ENCODE results near the gene BBS1.

The BBS1 gene

GRCh38 chr11:66570850-66571180, 60.4 kb downstream of the BBS1 start:
- H3K4me2 ChIP-seq (ENCODE audit: low read length, poor library complexity, severe bottlenecking): no peak overlapping the region
- H3K9ac ChIP-seq (ENCODE audit: low read length): no peak overlapping the region
- no peak overlapping the region for H2AFZ ChIP-seq (ENCODE audit: low read depth, low read length)
- H3K4ac ChIP-seq (ENCODE audit: low read depth in 1 of 2, low read length in 2 of 2): no peak overlapping the region
- no peak overlapping the region for H3K23ac ChIP-seq (ENCODE audit: low read length in 2 of 2)
- H3K27ac ChIP-seq (ENCODE audit: low read length, poor library complexity, severe bottlenecking): no peak overlapping the region
- H3K9me3 ChIP-seq (ENCODE audit: control insufficient read depth, low read length): no peaks in the 10 kb centered on the region
- peaks cover 0 to 5% of the 10 kb centered on the region in 2 experiments for H3K27me3 ChIP-seq (ENCODE audit: control insufficient read depth in 1 of 2, insufficient read depth in 1 of 2, low read length in 2 of 2)
- no peaks in the 10 kb centered on the region for H3K4me1 ChIP-seq (ENCODE audit: control insufficient read depth, insufficient read depth, low read depth, low read length)
- H2BK15ac ChIP-seq (ENCODE audit: low read depth, poor library complexity, severe bottlenecking): no peak overlapping the region
- 68% methylated on average over 2 of the region's 2 CpGs for WGBS
- no peak overlapping the region for H2BK120ac ChIP-seq (ENCODE audit: low read depth, low read length)
- H3K14ac ChIP-seq (ENCODE audit: low read length in 2 of 2): no peak overlapping the region
- H2AK5ac ChIP-seq (ENCODE audit: low read length, severe bottlenecking): no peak overlapping the region
- no peaks in the 10 kb centered on the region for H3K79me1 ChIP-seq (replicated peaks; ENCODE audit: low read length, poor library complexity, severe bottlenecking)
- no peak overlapping the region for H3K18ac ChIP-seq (ENCODE audit: low read depth in 1 of 2, low read length in 2 of 2)
- H3K36me3 ChIP-seq (ENCODE audit: control insufficient read depth in 1 of 2, insufficient read depth in 2 of 2, low read depth in 1 of 2, low read length in 2 of 2): peaks cover 0 to 7% of the 10 kb centered on the region in 2 experiments
- no peak overlapping the region for H4K91ac ChIP-seq (ENCODE audit: low read length)
- no peak for DNase-seq
- H2BK12ac ChIP-seq (ENCODE audit: low read length in 2 of 2): no peak overlapping the region
- H2BK5ac ChIP-seq (ENCODE audit: low read depth, low read length, poor library complexity, severe bottlenecking): no peak overlapping the region
- H4K8ac ChIP-seq (ENCODE audit: low read length): no peak overlapping the region
- no peak overlapping the region for H3K4me3 ChIP-seq (ENCODE audit: insufficient read depth in 1 of 2, low read depth in 1 of 2, low read length in 2 of 2)

GRCh38 chr11:66579017-66579606, 68.7 kb downstream of the BBS1 start:
- Histone ChIP-seq H3K36me3 (ENCODE audit: control insufficient read depth in 1 of 2, insufficient read depth in 2 of 2, low read depth in 1 of 2, low read length in 2 of 2) (no peaks in the 10 kb centered on the region), H3K14ac (ENCODE audit: low read length in 2 of 2) (no peak overlapping the region), H2BK12ac (ENCODE audit: low read length in 2 of 2) (no peak overlapping the region), H2BK5ac (ENCODE audit: low read depth, low read length, poor library complexity, severe bottlenecking) (no peak overlapping the region), H3K27me3 (ENCODE audit: control insufficient read depth in 1 of 2, insufficient read depth in 1 of 2, low read length in 2 of 2) (peaks cover 0 to 3% of the 10 kb centered on the region in 2 experiments), H2AFZ (ENCODE audit: low read depth, low read length) (no peak overlapping the region), H3K4me1 (ENCODE audit: control insufficient read depth, insufficient read depth, low read depth, low read length) (peaks cover 2% of the 10 kb centered on the region), H3K4me2 (ENCODE audit: low read length, poor library complexity, severe bottlenecking) (no peak overlapping the region), H3K9ac (ENCODE audit: low read length) (peak overlapping the region; percentile 36), H2AK5ac (ENCODE audit: low read length, severe bottlenecking) (no peak overlapping the region), H4K91ac (ENCODE audit: low read length) (no peak overlapping the region), H3K79me1 (replicated peaks; ENCODE audit: low read length, poor library complexity, severe bottlenecking) (no peaks in the 10 kb centered on the region), H2BK15ac (ENCODE audit: low read depth, poor library complexity, severe bottlenecking) (no peak overlapping the region), H3K27ac (ENCODE audit: low read length, poor library complexity, severe bottlenecking) (no peak overlapping the region), H3K4me3 (ENCODE audit: insufficient read depth in 1 of 2, low read depth in 1 of 2, low read length in 2 of 2) (no peak overlapping the region), H3K9me3 (ENCODE audit: control insufficient read depth, low read length) (peaks cover 5% of the 10 kb centered on the region), H3K4ac (ENCODE audit: low read depth in 1 of 2, low read length in 2 of 2) (no peak overlapping the region), H4K8ac (ENCODE audit: low read length) (no peak overlapping the region), H3K18ac (ENCODE audit: low read depth in 1 of 2, low read length in 2 of 2) (no peak overlapping the region), H2BK120ac (ENCODE audit: low read depth, low read length) (no peak overlapping the region), H3K23ac (ENCODE audit: low read length in 2 of 2) (no peak overlapping the region)
- peak; percentile 71 for DNase-seq
- 28% methylated on average over 23 of the region's 25 CpGs for WGBS

DNA sequence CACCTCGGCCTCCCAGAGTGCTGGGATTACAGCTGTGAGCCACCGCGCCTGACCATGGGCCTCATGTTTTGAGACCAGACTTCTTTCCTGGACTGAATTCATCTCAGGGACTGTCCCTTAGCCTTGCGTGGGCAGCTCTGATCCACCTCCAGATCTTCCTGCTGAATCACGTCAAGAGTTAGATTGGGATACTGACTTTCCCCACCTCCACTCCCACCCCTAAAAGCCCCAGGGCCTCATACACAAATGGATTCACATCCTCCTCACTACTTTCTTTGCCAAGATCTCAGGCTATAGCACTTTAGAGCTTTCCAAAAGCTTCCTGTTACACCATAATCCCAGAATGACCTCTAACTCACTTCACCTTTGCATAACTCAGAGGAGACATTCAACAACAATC, 70.4 kb downstream of the BBS1 start:
- Histone ChIP-seq H3K4me3 (ENCODE audit: insufficient read depth in 1 of 2, low read depth in 1 of 2, low read length in 2 of 2) (peak overlapping the region in 1 of 2 experiments; percentile 35), H2BK15ac (ENCODE audit: low read depth, poor library complexity, severe bottlenecking) (no peak overlapping the region), H3K27me3 (ENCODE audit: control insufficient read depth in 1 of 2, insufficient read depth in 1 of 2, low read length in 2 of 2) (peaks cover 0 to 3% of the 10 kb centered on the region in 2 experiments), H2BK12ac (ENCODE audit: low read length in 2 of 2) (no peak overlapping the region), H3K79me1 (replicated peaks; ENCODE audit: low read length, poor library complexity, severe bottlenecking) (no peaks in the 10 kb centered on the region), H3K27ac (ENCODE audit: low read length, poor library complexity, severe bottlenecking) (no peak overlapping the region), H3K36me3 (ENCODE audit: control insufficient read depth in 1 of 2, insufficient read depth in 2 of 2, low read depth in 1 of 2, low read length in 2 of 2) (no peaks in the 10 kb centered on the region), H3K4me1 (ENCODE audit: control insufficient read depth, insufficient read depth, low read depth, low read length) (peaks cover 2% of the 10 kb centered on the region), H3K14ac (ENCODE audit: low read length in 2 of 2) (no peak overlapping the region), H3K4me2 (ENCODE audit: low read length, poor library complexity, severe bottlenecking) (no peak overlapping the region), H2BK5ac (ENCODE audit: low read depth, low read length, poor library complexity, severe bottlenecking) (no peak overlapping the region), H2AK5ac (ENCODE audit: low read length, severe bottlenecking) (no peak overlapping the region), H3K9me3 (ENCODE audit: control insufficient read depth, low read length) (peaks cover 5% of the 10 kb centered on the region), H3K23ac (ENCODE audit: low read length in 2 of 2) (no peak overlapping the region), H4K8ac (ENCODE audit: low read length) (peak overlapping the region; percentile 28), H3K18ac (ENCODE audit: low read depth in 1 of 2, low read length in 2 of 2) (no peak overlapping the region), H3K4ac (ENCODE audit: low read depth in 1 of 2, low read length in 2 of 2) (no peak overlapping the region), H4K91ac (ENCODE audit: low read length) (no peak overlapping the region), H2BK120ac (ENCODE audit: low read depth, low read length) (no peak overlapping the region), H3K9ac (ENCODE audit: low read length) (no peak overlapping the region), H2AFZ (ENCODE audit: low read depth, low read length) (no peak overlapping the region)
- no peak for DNase-seq
- 92% methylated on average over 5 of the region's 5 CpGs for WGBS

GRCh38 chr11:66581261-66581660, 70.8 kb downstream of the BBS1 start:
- Histone ChIP-seq H3K4me3 (ENCODE audit: insufficient read depth in 1 of 2, low read depth in 1 of 2, low read length in 2 of 2) (peak overlapping the region in 1 of 2 experiments; percentile 35), H3K4me2 (ENCODE audit: low read length, poor library complexity, severe bottlenecking) (no peak overlapping the region), H3K36me3 (ENCODE audit: control insufficient read depth in 1 of 2, insufficient read depth in 2 of 2, low read depth in 1 of 2, low read length in 2 of 2) (no peaks in the 10 kb centered on the region), H3K27me3 (ENCODE audit: control insufficient read depth in 1 of 2, insufficient read depth in 1 of 2, low read length in 2 of 2) (peaks cover 2 to 3% of the 10 kb centered on the region in 2 experiments), H2AFZ (ENCODE audit: low read depth, low read length) (no peak overlapping the region), H3K14ac (ENCODE audit: low read length in 2 of 2) (no peak overlapping the region), H2BK12ac (ENCODE audit: low read length in 2 of 2) (no peak overlapping the region), H3K27ac (ENCODE audit: low read length, poor library complexity, severe bottlenecking) (no peak overlapping the region), H3K9me3 (ENCODE audit: control insufficient read depth, low read length) (peaks cover 5% of the 10 kb centered on the region), H3K4ac (ENCODE audit: low read depth in 1 of 2, low read length in 2 of 2) (no peak overlapping the region), H2BK15ac (ENCODE audit: low read depth, poor library complexity, severe bottlenecking) (no peak overlapping the region), H2BK120ac (ENCODE audit: low read depth, low read length) (no peak overlapping the region), H3K4me1 (ENCODE audit: control insufficient read depth, insufficient read depth, low read depth, low read length) (peaks cover 2% of the 10 kb centered on the region), H3K79me1 (replicated peaks; ENCODE audit: low read length, poor library complexity, severe bottlenecking) (no peaks in the 10 kb centered on the region), H2AK5ac (ENCODE audit: low read length, severe bottlenecking) (no peak overlapping the region), H3K23ac (ENCODE audit: low read length in 2 of 2) (no peak overlapping the region), H4K8ac (ENCODE audit: low read length) (no peak overlapping the region), H3K9ac (ENCODE audit: low read length) (no peak overlapping the region), H2BK5ac (ENCODE audit: low read depth, low read length, poor library complexity, severe bottlenecking) (no peak overlapping the region), H4K91ac (ENCODE audit: low read length) (no peak overlapping the region), H3K18ac (ENCODE audit: low read depth in 1 of 2, low read length in 2 of 2) (no peak overlapping the region)
- DNase-seq: no peak
- WGBS: 56% methylated on average over 1 of the region's 3 CpGs

All from mesenchymal stem cell (in vitro differentiated cells and primary cell).